Medulla oblongata (tissue), 1 donor: ENCODE data around the gene HOXD12.

Experiments
- DNase-seq: peaks from one replicate; pipeline ENCODE4 v3.0.0-alpha.2; 2015; ENCODE audit errors: extremely low spot score

Gene HOXD12

GRCh38 chr2:176092270-176093144 lies 7.1 kb upstream of the HOXD12 start, which contains the start of gene HOXD13:
HOXD13 (plus strand) TSS chr2:176092721; CDS start chr2:176092891, 170 bp downstream.
- no peak for DNase-seq

DNA sequence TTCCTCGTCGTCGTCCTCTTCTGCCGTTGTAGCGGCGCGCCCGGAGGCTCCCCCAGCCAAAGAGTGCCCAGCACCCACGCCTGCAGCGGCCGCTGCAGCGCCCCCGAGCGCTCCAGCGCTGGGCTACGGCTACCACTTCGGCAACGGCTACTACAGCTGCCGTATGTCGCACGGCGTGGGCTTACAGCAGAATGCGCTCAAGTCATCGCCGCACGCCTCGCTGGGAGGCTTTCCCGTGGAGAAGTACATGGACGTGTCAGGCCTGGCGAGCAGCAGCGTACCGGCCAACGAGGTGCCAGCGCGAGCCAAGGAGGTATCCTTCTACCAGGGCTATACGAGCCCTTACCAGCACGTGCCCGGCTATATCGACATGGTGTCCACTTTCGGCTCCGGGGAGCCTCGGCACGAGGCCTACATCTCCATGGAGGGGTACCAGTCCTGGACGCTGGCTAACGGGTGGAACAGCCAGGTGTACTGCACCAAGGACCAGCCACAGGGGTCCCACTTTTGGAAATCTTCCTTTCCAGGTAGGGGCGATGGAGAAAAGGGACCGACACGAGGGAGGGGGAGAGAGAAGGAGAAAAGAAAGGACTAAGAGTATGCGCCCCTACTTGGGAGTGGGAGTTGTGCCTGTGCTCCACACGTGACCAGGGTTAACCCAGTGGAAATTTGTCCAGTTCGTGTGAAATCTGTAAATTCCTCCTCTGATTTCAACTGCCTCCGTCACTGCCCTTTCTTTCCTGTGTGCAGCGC lies 6.3 kb upstream of the HOXD12 start:
- no peak for DNase-seq

GRCh38 chr2:176093898-176094249 lies 5.7 kb upstream of the HOXD12 start:
- DNase-seq: no peak

DNA sequence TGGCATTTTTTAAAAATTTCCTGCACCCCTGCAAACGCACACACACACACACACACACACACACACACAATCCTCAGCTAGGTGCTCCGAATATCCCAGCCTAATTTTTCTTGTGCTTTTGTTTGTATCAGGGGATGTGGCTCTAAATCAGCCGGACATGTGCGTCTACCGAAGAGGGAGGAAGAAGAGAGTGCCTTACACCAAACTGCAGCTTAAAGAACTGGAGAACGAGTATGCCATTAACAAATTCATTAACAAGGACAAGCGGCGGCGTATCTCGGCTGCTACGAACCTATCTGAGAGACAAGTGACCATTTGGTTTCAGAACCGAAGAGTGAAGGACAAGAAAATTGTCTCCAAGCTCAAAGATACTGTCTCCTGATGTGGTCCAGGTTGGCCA lies 5.2 kb upstream of the HOXD12 start:
- DNase-seq: no peak

- DNase-seq: no peak
Observed at GRCh38 chr2:176095421-176095820, 4.2 kb upstream of the HOXD12 start.

DNA sequence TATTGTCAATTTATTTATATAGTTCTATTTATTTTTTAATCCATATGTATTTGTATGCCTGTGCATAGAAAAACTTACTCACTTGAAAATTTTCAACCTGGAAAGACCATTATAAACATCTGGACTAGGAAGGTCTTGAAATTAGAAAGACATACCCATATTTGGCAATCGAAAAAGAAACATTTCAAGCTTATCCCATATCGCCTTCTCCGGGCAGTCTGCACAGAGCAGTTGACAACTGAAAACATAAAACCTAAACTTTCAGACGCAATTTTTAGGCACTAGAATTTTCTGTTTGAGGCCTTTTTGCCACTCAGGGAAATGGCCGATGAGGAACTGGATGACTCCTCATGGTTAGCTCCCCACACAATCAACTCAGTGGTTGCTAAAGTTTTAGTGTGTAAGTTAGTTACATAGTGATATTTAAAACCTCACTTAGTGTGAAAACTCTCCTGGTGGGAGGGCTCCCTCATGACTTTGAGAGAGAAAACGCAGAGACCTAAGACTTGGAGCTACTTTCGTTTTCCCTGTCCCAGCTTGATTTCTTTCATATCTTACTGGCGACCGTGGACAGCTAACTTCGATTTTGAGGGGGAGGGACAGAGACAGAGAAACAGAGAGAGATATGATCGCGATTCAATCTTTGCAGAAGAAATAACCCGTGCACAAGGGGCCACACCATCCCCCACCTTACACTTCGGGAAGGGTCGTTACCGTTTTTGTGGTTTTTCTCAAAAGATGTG lies 3.2 kb upstream of the HOXD12 start:
- no peak for DNase-seq

DNA sequence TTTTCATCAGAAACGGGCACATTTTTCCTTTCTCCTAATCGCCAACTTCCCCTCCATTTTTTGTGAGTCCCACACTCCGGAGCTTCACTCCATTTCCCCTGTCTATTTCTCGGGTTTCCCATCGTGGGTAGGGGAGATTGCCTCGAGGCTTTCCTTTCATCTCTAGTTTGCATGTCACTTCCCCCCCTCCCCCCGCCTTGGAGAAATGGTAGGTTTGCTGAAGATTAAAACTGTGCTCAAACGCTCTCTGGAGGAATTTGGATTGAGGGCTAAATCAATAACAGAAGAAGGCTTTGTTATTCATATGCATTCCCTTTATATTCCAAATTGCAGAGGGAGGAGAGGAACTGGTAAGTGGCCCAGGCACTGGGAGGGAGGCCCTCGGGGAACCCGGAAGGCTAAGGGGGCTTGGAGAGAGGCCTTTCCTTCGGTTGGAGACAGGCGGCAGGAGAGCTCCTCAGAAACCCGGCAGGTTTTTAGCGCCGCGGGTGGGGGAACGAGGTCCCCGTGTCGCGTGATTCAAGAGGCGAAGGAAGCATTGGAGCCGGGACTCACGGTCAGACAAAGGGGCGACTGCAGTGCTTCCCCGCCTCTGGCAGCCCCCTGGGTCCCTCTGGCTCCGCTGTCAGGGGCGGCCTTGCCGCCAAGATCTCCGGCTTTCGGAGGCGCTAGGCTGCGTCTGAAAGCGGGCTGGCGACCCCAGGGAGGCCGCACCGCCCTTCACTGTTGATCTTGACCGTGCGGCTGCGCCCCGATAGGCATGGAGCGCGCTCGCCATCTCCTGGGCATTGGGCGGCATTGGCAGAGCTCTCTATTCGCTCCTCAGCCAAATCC lies 2.4 kb upstream of the HOXD12 start:
- peak; percentile 53 for DNase-seq

- no peak for DNase-seq
Observed at GRCh38 chr2:176097820-176098365, 1.7 kb upstream of the HOXD12 start.

GRCh38 chr2:176098366-176099158 lies 1.0 kb upstream of the HOXD12 start:
- no peak for DNase-seq

DNA sequence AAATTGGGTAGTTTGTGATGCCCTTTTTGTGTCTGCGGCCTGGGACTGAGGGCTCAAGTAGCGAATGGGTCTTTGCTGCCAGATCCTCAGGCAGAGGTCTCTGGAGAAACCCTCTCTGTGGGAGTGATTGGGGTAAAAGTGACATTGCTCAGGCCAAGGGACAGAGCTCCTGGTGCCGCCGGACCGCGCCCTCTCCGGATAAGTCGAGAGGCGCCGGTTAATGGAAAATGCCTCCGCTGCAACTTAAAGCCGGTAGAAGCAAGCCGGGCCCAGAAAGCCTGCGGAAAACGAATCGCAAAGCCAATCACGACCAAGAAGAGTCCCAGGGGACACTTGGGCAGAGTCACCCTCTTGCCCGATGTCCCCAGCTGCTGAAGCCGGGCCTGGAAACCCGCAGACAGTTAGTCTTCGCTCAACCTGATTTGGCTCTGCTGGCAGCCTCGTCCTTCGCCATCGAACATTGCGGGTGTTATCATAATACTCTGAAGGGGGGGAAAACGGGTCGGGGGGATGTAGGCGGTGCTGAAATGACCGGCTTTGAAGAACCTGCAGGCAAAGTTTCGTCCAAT lies 352 bp upstream of the HOXD12 start:
- DNase-seq: no peak

GRCh38 chr2:176100547-176101140 lies 1.0 kb downstream of the HOXD12 start:
- no peak for DNase-seq

DNA sequence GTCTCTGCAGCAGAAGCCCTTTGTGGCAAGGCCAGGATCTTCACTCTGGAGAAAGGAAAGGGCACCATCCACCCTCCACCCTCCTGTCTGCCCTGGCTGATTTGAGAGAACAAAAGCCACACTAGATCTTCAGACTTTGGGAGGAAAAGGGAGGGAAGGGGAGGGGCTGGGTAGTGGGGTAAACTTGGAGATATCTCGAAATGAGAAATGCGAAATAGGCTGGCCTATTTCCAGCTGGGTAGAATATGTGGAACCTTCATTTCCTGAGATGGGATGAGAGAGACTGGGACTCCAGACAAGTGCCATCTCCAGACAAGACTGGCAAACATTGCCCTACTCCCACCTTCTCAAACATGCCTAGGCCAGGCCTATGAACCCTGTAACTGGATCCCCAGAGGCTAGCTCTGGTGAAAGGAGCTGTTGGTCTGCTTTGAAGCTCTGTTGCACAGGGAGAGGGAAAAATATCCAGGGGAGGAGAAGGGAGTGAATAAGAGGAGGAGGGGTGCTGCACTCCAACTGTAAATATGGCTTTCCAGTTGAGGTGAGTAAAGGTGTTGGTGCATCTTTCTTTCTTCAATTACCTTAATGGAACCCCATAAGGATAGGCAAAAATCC lies 1.7 kb downstream of the HOXD12 start:
- no peak for DNase-seq

DNA sequence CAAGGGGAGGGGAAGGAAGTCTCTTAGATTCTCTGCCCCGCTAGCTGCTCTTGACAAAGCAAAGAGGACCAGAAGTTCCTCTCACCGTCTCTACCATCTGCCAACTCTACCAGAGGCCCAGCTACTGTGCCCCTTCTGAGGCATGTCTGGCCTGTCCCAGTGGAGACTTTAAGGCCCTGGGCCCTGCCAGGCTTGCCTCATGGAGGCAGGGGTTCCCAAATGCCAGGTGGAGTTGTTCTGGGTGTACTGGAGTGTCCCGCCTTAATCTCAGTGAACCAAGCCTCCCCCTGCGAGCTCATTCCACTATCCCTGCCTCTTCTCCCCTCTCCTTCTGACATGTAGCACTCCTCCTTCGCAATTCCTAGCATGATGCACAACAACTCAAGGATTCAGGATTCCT lies 2.2 kb downstream of the HOXD12 start:
- DNase-seq: no peak

DNA sequence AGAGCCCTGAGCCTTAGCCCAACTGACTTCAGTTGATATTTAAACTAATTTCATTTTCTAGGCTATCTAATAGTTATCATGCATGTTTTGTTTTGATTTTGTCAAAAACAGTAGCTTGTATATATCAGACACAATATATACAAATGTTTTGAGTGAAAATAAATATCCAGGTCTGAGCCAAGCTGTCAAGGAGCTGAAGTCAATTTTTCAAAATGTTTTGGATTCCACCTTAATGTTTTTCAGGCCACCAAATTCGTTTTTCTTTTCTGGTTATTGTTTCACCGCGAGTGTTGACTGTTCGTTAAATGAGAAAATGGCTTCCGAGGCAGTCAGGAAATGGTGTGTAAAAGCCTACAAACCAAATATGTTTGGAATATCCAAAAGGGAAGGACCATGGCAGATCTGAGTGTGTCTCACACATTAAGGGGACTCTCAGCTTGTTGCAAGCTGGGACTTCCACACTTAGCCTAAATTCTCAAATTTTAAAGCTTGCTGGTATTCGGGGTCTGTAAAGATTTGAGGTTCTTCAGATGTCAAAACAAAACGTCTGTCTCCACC lies 2.8 kb downstream of the HOXD12 start:
- DNase-seq: no peak

- no peak for DNase-seq
Observed at GRCh38 chr2:176103194-176103593, 3.6 kb downstream of the HOXD12 start.

- no peak for DNase-seq
Observed at GRCh38 chr2:176103742-176104315, 4.2 kb downstream of the HOXD12 start.

DNA sequence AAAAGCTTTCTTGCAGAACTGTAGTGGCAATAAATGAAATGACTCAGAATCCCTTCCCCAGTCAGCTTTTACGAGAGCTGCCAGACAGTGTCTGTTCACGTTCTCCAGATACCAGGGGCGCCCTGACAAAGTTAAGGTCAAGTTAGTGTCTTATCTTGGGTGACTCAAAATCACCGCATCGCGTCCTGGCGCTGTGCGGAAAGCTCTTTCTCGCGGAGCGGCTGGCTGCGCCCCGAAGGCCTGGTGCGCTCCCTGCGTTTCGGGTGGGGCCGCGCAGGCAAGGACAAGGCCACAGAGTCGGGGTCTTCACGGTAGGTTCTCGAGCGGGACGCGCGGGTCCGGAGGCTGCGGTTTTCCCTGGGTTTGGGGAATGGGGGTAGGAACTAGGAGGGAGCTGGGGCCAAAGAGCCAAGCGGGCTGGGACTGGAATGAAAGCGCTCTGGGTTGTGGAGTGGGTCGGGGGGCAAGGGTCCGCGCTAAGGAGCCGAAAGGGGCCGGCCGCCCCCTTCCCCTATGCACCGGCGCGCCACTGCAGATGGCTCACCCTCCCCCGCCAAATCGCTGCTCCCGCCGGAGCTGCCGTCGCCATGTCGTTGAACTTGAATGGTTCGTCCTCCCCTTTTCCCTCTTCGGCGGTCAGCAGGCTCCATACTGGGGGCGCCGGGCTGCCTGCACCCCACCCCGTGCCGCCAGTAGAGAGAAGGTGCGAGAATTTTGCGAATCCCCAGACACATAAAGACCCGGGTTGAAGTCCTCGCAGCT lies 4.9 kb downstream of the HOXD12 start:
- DNase-seq: no peak
